NCI-H128 (cell line): ENCODE data around the gene NKX1-1.
"Not testable (repeated sequence)": the region's sequence is repeated elsewhere in the genome, so short reads cannot be mapped to it uniquely, and the experiment has no call there.

Source experiments
- DNase-seq: peaks from one replicate; lab custom pipeline; 2025; ENCODE audit not compliant: unreplicated experiment; lab: John Stamatoyannopoulos, UW

Gene NKX1-1

GRCh38 chr4:1406394-1406980, at the start of gene NKX1-1:
NKX1-1 (minus strand) TSS chr4:1406442; CDS start chr4:1406442, 0 bp downstream.
- no peak for DNase-seq

GRCh38 chr4:1453731-1454130, 47.5 kb upstream of the NKX1-1 start:
- no peak for DNase-seq

DNA sequence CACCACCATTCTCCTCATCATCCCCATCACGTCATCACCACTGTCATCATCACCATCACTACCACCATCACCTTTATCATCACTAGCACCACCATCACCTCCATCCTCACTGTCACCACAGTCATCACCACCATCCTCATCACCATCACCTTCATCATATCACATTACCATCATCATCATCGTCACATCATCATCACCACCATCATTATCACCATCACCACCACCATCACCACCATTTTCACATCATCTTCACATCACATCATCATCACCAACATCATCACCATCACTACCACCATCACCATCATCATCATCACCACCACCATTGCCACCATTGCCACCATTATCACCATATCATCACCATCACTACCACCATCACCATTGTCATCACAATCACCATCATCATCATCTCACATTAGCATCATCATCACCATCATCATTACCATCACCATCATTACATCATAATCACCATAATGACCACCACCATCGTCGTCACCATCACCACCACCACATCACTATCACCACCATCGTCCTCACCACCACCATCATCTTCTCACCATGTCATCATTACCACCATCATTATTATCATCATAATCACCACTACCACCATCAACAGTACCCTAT, 46.3 kb upstream of the NKX1-1 start:
- DNase-seq, result no peak

GRCh38 chr4:1451752-1452122, 45.5 kb upstream of the NKX1-1 start:
- DNase-seq, result no peak

- no peak for DNase-seq
Observed at GRCh38 chr4:1451106-1451751, 45.0 kb upstream of the NKX1-1 start.

DNA sequence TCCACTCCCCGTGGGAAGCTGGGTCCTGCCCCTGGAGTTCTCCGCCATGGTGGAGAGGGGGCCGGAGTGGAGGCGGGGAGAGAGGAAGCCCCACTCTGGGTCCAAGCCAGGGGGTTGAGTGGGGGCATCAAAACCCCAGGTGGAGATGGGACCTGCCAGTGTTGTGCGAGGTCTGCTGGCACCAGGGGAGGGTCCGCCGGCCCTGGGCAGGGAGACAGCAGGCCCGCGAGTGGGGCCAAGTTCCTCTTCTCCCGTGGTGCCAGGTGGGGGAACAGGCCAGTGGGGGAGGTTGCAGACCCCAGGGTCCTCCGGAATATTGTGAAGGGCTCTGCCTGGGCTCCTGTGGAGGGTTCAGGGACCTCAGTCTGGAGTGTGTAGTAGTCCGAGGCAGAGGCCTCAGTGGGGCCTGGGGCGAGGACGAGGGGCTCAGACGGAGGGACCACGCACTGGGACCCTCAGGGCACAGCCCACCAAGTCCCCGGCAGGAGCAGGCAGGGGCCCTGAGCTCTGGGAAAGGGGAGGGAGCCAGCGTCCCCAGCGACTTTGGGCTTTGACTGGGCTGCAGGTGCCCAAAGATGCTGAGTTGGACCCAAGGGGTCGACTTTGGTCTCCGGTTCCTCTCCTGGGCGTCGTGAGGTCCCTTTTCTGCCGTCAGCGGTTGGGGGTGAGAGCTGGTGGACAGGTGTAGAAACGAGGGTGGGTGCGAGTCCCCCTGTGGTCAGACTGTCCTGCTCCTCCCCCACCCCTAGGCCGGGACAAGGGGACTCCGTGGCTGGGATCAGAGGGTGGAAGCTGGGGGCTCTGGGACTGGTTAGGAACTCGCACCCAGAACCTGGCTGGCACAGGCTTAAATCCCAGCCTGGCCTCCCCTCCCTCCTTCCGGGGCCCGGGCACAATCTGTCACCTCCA, 43.8 kb upstream of the NKX1-1 start:
- no peak for DNase-seq

GRCh38 chr4:1449475-1449832, 43.2 kb upstream of the NKX1-1 start:
- no peak for DNase-seq

GRCh38 chr4:1448589-1449420, 42.6 kb upstream of the NKX1-1 start:
- DNase-seq, result no peak

- no peak for DNase-seq
Observed at GRCh38 chr4:1447676-1448588, 41.7 kb upstream of the NKX1-1 start.

GRCh38 chr4:1446502-1447386, 40.5 kb upstream of the NKX1-1 start:
- DNase-seq, result no peak

GRCh38 chr4:1445716-1446445, 39.6 kb upstream of the NKX1-1 start:
- DNase-seq, result no peak

GRCh38 chr4:1443688-1444172, 37.5 kb upstream of the NKX1-1 start:
- DNase-seq, result not testable (repeated sequence)

DNA sequence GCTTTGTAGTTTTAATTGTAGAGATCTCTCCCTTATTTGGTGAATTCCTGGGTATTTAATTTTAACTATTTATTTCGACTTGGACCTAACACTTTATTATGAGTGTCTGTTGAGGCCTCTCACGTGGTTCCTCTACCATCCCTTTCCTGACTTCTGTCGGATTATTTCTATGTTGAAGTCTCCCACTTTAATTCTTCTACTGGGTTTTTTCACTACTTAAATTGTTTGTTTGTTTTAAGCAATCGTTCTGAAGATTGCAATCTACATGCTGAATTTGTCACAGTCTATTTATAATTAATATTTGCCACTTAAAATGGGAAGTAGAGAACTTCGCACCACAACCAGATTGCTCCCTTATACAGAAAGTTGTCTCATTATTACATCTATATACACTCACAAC, 20.8 kb upstream of the NKX1-1 start:
- no peak for DNase-seq

- DNase-seq, result no peak
Observed at GRCh38 chr4:1421657-1422056, 15.4 kb upstream of the NKX1-1 start.

GRCh38 chr4:1419708-1420107, 13.5 kb upstream of the NKX1-1 start:
- DNase-seq, result no peak

DNA sequence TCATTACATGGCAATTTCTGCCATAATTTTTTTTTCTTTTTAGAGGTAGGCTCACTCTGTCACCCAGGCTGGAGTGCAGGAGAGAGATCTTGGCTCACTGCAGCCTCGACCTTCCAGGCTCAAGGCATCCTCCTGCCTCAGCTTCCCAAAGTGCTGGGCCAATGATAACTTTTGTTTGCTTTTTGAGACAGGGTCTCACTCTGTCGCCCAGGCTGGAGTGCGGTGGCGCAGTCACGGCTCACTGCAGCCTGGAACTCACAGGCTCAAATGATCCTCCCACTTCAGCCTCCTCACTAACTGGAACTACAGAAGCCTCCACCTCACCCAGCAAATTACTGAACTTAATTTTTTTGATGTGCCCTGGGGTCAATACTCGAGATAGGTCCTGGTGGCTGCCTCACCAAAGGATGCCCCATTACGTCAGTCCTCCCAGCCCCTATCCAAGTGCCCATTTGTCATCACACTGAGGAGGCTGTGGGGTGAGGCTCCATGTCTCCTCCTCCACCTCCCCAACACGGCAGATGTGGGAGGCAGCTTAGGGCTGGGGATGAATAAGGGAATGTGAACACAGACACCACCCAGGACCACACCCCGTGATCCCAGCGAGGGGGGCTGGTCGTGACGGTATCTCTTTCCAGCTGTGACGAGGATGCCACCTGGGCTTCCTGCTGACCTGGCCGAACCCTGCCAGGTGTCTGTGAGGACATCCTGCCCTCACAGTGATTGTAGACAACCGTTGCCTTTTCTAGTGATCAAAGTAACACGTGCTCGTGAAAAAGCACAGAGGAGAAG, 12.4 kb upstream of the NKX1-1 start:
- DNase-seq, result no peak
